Upper lobe of left lung (tissue), 4 donors: ENCODE results near the gene L1CAM.

Experiments used
- CTCF ChIP-seq, 6 experiments: fragments of 450-650 bp in 4 of 6; fragments of 200-600 bp in 2 of 6; sonication (generic) in 2 of 6; IDR thresholded peaks; one replicate each; pipeline ENCODE4 v1.5.1; 2016 to 2019; ENCODE audit warnings: antibody characterized with exemption in 6 of 6
- EP300 ChIP-seq, 4 donors: sonication (generic); formaldehyde crosslinking; IDR thresholded peaks; one replicate each; pipeline ENCODE4 v1.5.1; 2017; ENCODE audit warnings: antibody characterized with exemption in 4 of 4, control low read depth in 2 of 4
- POLR2A ChIP-seq, 4 donors: fragments of 450-650 bp; IDR thresholded peaks; one replicate each; pipeline ENCODE4 v1.5.1; 2016 to 2017; ENCODE audit warnings: antibody characterized with exemption in 4 of 4, mild to moderate bottlenecking in 2 of 4
- POLR2AphosphoS5 ChIP-seq, 2 donors: sonication (generic); formaldehyde crosslinking; IDR thresholded peaks; one replicate each; pipeline ENCODE4 v1.5.1; 2017; ENCODE audit warnings: antibody characterized with exemption in 2 of 2

GRCh38 chrX:153829549-153829798 lies 56.5 kb downstream of the L1CAM start:
- TF ChIP-seq EP300 (IDR thresholded peaks at IDR 0.05) (no peak), CTCF (IDR thresholded peaks at IDR 0.05) (no peak), POLR2A (IDR thresholded peaks at IDR 0.05) (no peak), POLR2AphosphoS5 (IDR thresholded peaks at IDR 0.05) (no peak)
